Sigmoid colon (tissue), 7 donors: ENCODE data around the gene RHOT1. TPM values are rescaled to one million over a fixed set of nuclear protein-coding genes. Genes with fewer than 3 reads are reported as not detected.

Source experiments
- DNase-seq: peaks from one replicate; pipeline ENCODE4 v3.0.0-alpha.2; 2019
- H3K27ac ChIP-seq, 4 donors: fragments of 200-600 bp; sonication (generic); one replicate each; pipeline ENCODE4 v1.5.1; 2016 to 2019; ENCODE audit warnings: mild to moderate bottlenecking in 1 of 4
- H3K27me3 ChIP-seq, 3 donors: fragments of 200-600 bp; sonication (generic); one replicate each; pipeline ENCODE4 v1.5.1; 2019; ENCODE audit warnings: mild to moderate bottlenecking in 1 of 3
- H3K36me3 ChIP-seq, 4 donors: fragments of 200-600 bp; sonication (generic); one replicate each; pipeline ENCODE4 v1.5.1; 2016 to 2019
- H3K4me1 ChIP-seq, 4 donors: fragments of 200-600 bp; sonication (generic); one replicate each; pipeline ENCODE4 v1.5.1; 2017 to 2019
- H3K4me3 ChIP-seq, 4 donors: fragments of 200-600 bp; sonication (generic); one replicate each; pipeline ENCODE4 v1.5.1; 2017 to 2019; ENCODE audit warnings: mild to moderate bottlenecking in 2 of 4, moderate library complexity in 1 of 4
- H3K9me3 ChIP-seq, 4 donors: fragments of 200-600 bp in 3 of 4; sonication (generic) in 3 of 4; one replicate each; pipeline versions ENCODE4 v1.5.1 to v1.6.1; 2013 to 2019
- CTCF ChIP-seq, 4 experiments: fragments of 450-650 bp in 3 of 4; fragments of 200-600 bp in 1 of 4; IDR thresholded peaks; one replicate each; pipeline ENCODE4 v1.5.1; 2016 to 2019; ENCODE audit warnings: antibody characterized with exemption in 4 of 4, mild to moderate bottlenecking in 3 of 4, moderate library complexity in 2 of 4
- EP300 ChIP-seq, 4 donors: sonication (generic); formaldehyde crosslinking; IDR thresholded peaks; one replicate each; pipeline ENCODE4 v1.6.1; 2017; ENCODE audit warnings: antibody characterized with exemption in 4 of 4
- POLR2A ChIP-seq, 2 donors: fragments of 450-650 bp; IDR thresholded peaks; one replicate each; pipeline ENCODE4 v1.6.1; 2016; ENCODE audit warnings: antibody characterized with exemption in 2 of 2, mild to moderate bottlenecking in 2 of 2, moderate library complexity in 2 of 2
- POLR2AphosphoS5 ChIP-seq, 4 donors: sonication (generic); formaldehyde crosslinking; IDR thresholded peaks; one replicate each; pipeline ENCODE4 v1.6.1; 2017; ENCODE audit warnings: antibody characterized with exemption in 4 of 4
- whole genome bisulfite sequencing, 2 donors: extraction: QIAGEN DNeasy Blood & Tissue Kit; methylation state at CpG; one replicate each; pipeline ENCODE4 v1.1.7; 2013; 5-methylcytosine and 5-hydroxymethylcytosine counted together
- intact Hi-C: fragments of 100-400 bp; cut with DNase I; formaldehyde crosslinking; loops from one replicate; pipeline ENCODE4 v1.15.1; 2023
- polyA plus RNA-seq, 3 donors: library from polyadenylated mRNA; stranded (reverse); fragments of 200-250 nt; gene quantifications; one replicate each; pipeline ENCODE4 v1.2.3, GENCODE V29; 2013
- total RNA-seq, 4 donors: library from RNA; depleted of rRNA; stranded (reverse); fragments of >200 nt; gene quantifications; one replicate each; pipeline ENCODE4 v1.1.0, GENCODE V29; 2016
- donor health status: healthy with polysubstance abuse.
- donor health status: Bipolar disorder and iron deficiency.
- donor health status: healthy.

The RHOT1 gene
- total and polyA plus RNA-seq, 7 donors = 17.0 to 71.5 (median 48.9) TPM

- no peak overlapping the region for H3K27ac ChIP-seq
- H3K4me1 ChIP-seq = peaks cover 0 to 56% (median 20%) of the 10 kb centered on the region in 4 donors
- no peak for DNase-seq
- TF ChIP-seq POLR2AphosphoS5 (IDR thresholded peaks at IDR 0.05) (no peak), POLR2A (IDR thresholded peaks at IDR 0.05) (no peak), EP300 (IDR thresholded peaks at IDR 0.05) (no peak), CTCF (IDR thresholded peaks at IDR 0.05) (no peak)
- intact Hi-C loops = no loop called here
- peaks cover 0 to 6% (median 0%) of the 10 kb centered on the region in 4 donors for H3K36me3 ChIP-seq
- WGBS, 2 donors = 81 to 89% methylated on average over 5 of the region's 5 CpGs
- no peaks in the 10 kb centered on the region for H3K27me3 ChIP-seq
- no peak overlapping the region for H3K4me3 ChIP-seq
- no peaks in the 10 kb centered on the region for H3K9me3 ChIP-seq
These were observed 6.0 kb downstream of the RHOT1 start for GRCh38 chr17:32148351-32148750.

GRCh38 chr17:32150358-32150757, 8.1 kb downstream of the RHOT1 start:
- Histone ChIP-seq H3K36me3 (peaks cover 0 to 18% (median 0%) of the 10 kb centered on the region in 4 donors), H3K27ac (no peak overlapping the region), H3K27me3 (no peaks in the 10 kb centered on the region), H3K9me3 (no peaks in the 10 kb centered on the region), H3K4me3 (no peak overlapping the region), H3K4me1 (peaks cover 0 to 36% (median 4%) of the 10 kb centered on the region in 4 donors)
- DNase-seq = no peak
- intact Hi-C loops = no loop called here
- TF ChIP-seq POLR2A (IDR thresholded peaks at IDR 0.05) (no peak), POLR2AphosphoS5 (IDR thresholded peaks at IDR 0.05) (no peak), EP300 (IDR thresholded peaks at IDR 0.05) (no peak), CTCF (IDR thresholded peaks at IDR 0.05) (no peak)

DNA sequence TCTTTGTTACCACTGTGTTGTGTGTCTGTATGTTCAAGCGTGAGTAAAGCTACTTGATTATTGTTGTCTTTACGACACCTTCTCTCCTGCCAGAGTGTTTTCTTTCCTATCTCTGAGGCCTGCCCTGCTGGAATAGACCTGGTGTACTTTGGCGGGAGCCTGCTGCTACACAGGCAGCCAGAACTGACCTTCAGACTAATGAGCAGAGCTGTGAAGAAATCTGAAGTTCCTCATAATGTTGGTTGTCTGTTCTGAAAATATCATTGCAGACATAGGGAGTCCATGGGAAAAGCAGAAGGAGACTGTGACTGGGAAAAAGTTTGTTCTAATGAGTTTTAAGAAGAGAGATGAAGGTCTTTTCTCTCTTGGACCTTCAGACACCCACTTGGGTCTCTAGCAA, 9.8 kb downstream of the RHOT1 start:
- 18 to 64% methylated on average over 3 of the region's 3 CpGs for WGBS, 2 donors
- Histone ChIP-seq H3K9me3 (no peaks in the 10 kb centered on the region), H3K27me3 (no peaks in the 10 kb centered on the region), H3K27ac (no peak overlapping the region), H3K36me3 (peaks cover 0 to 27% (median 0%) of the 10 kb centered on the region in 4 donors), H3K4me1 (peaks cover 0 to 45% (median 4%) of the 10 kb centered on the region in 4 donors), H3K4me3 (no peak overlapping the region)
- no peak for DNase-seq
- TF ChIP-seq EP300 (IDR thresholded peaks at IDR 0.05) (no peak), POLR2A (IDR thresholded peaks at IDR 0.05) (no peak), CTCF (IDR thresholded peaks at IDR 0.05) (no peak), POLR2AphosphoS5 (IDR thresholded peaks at IDR 0.05) (no peak)
- intact Hi-C loops = no loop called here

GRCh38 chr17:32155896-32156295, 13.6 kb downstream of the RHOT1 start:
- Histone ChIP-seq H3K27ac (no peak overlapping the region), H3K4me1 (peaks cover 0 to 23% (median 4%) of the 10 kb centered on the region in 4 donors), H3K4me3 (no peak overlapping the region), H3K27me3 (no peaks in the 10 kb centered on the region), H3K9me3 (no peaks in the 10 kb centered on the region), H3K36me3 (peaks cover 0 to 44% (median 4%) of the 10 kb centered on the region in 4 donors)
- DNase-seq = no peak
- WGBS, 2 donors = 93 to 97% methylated on average over 3 of the region's 3 CpGs
- TF ChIP-seq POLR2AphosphoS5 (IDR thresholded peaks at IDR 0.05) = no peak
- TF ChIP-seq CTCF (IDR thresholded peaks at IDR 0.05) = no peak
- TF ChIP-seq EP300 (IDR thresholded peaks at IDR 0.05) = no peak
- TF ChIP-seq POLR2A (IDR thresholded peaks at IDR 0.05) = no peak
- intact Hi-C loops = no loop called here

DNA sequence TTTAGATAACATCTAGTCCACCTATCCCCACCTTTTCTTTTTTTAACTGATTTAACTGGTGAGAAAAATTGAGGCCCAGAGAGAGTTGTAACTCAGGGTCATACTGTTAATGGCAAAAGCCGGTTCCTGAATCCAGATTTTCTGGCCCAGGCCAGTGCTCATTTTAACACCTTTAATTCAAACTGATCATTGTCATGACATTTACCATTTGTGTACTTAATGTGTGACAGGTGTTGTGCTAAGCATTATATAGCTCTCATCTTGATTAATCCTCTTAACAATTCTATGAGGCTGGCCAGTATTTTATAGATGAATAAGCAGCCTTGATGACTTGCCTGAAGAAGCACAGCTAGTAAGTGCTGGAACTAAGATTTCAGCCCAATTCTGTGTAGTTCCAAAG, 14.4 kb downstream of the RHOT1 start:
- Histone ChIP-seq H3K4me3 (no peak overlapping the region), H3K36me3 (peaks cover 0 to 51% (median 5%) of the 10 kb centered on the region in 4 donors), H3K27ac (no peak overlapping the region), H3K27me3 (no peaks in the 10 kb centered on the region), H3K9me3 (no peaks in the 10 kb centered on the region), H3K4me1 (peaks cover 0 to 20% (median 4%) of the 10 kb centered on the region in 4 donors)
- no peak for DNase-seq
- 85 to 94% methylated on average over 1 of the region's 1 CpG for WGBS, 2 donors
- intact Hi-C loops = no loop called here
- TF ChIP-seq POLR2AphosphoS5 (IDR thresholded peaks at IDR 0.05) = no peak
- TF ChIP-seq POLR2A (IDR thresholded peaks at IDR 0.05) = no peak
- TF ChIP-seq CTCF (IDR thresholded peaks at IDR 0.05) = no peak
- TF ChIP-seq EP300 (IDR thresholded peaks at IDR 0.05) = no peak
